GM12878 (cell line): ENCODE data around the gene DPY30. TPM values are rescaled to one million over a fixed set of nuclear protein-coding genes. Genes with fewer than 3 reads are reported as not detected.

Experiments used
- ATF7 ChIP-seq: fragments of 450-650 bp; IDR thresholded peaks from 2 replicates; pipeline ENCODE4 v1.6.1; 2016; ENCODE audit warnings: low read depth, mild to moderate bottlenecking
- CREM ChIP-seq: IDR thresholded peaks from 2 replicates; pipeline ENCODE4 v1.6.1; 2014; ENCODE audit warnings: antibody characterized with exemption, low read depth
- IKZF2 ChIP-seq, 2 experiments: fragments of 450-650 bp; IDR thresholded peaks; 2 replicates each; pipeline ENCODE4 v1.6.1; 2017; ENCODE audit warnings: mild to moderate bottlenecking in 2 of 2, moderate library complexity in 2 of 2
- NKRF ChIP-seq: fragments of 450-650 bp; conservative IDR thresholded peaks from 2 replicates; pipeline ENCODE4 v1.6.1; 2017; ENCODE audit warnings: mild to moderate bottlenecking, moderate library complexity
- RAD51 ChIP-seq: fragments of 450-650 bp; IDR thresholded peaks from 2 replicates; pipeline ENCODE4 v1.6.1; 2016; ENCODE audit warnings: moderate library complexity, mild to moderate bottlenecking, inconsistent platforms
- RCOR1 ChIP-seq: conservative IDR thresholded peaks from 2 replicates; pipeline ENCODE4 v1.6.1; 2012; ENCODE audit warnings: low read depth, low read length, improper control_type of control experiment
- RELB ChIP-seq: fragments of 450-650 bp; IDR thresholded peaks from 2 replicates; pipeline ENCODE4 v1.6.1; 2017; ENCODE audit warnings: low read depth, mild to moderate bottlenecking, moderate library complexity
- SP1 ChIP-seq: IDR thresholded peaks from one replicate; pipeline ENCODE4 v1.6.1; 2011; ENCODE audit warnings: low read depth, low read length
- ZBTB4 ChIP-seq: fragments of 450-650 bp; formaldehyde crosslinking; IDR thresholded peaks from 2 replicates; pipeline ENCODE4 v1.4.0; 2022; ENCODE audit warnings: mild to moderate bottlenecking, moderate library complexity
- polyA plus RNA-seq, 11 experiments: library from polyadenylated mRNA; depleted of rRNA in 4 of 11; unstranded in 6 of 11; stranded (reverse) in 5 of 11; fragments of >200 nt; fragmentation: Nextera tagmentation in 4 of 11; fragmentation: Illumina TruSeq in 1 of 11; extraction: Ambion mirVana in 4 of 11; extraction: Trizol in 1 of 11; gene quantifications; 1 replicate in 1 of 11; 2 replicates in 10 of 11; pipeline versions ENCODE4 v1.2.1 to v1.2.3, GENCODE V29; 2011 to 2016; ENCODE audit warnings: inconsistent platforms in 2 of 11, missing spikeins in 2 of 11, low read depth in 1 of 11
- total RNA-seq, 4 experiments: library from RNA; depleted of rRNA in 3 of 4; stranded (reverse); fragments of >200 nt in 3 of 4; fragmentation: Illumina TruSeq in 1 of 4; extraction: Trizol in 1 of 4; gene quantifications; 2 replicates each; pipeline versions ENCODE4 v1.2.1 to v1.2.3, GENCODE V29; 2013 to 2021
- TF ChIP-seq, protein P1 (sequence below): IDR thresholded peaks from 2 replicates; pipeline ENCODE4 v1.6.1; 2011; ENCODE audit warnings: borderline replicate concordance, low read depth, mild to moderate bottlenecking, moderate library complexity, mixed read lengths, low read length; ENCODE audit not compliant: insufficient read depth; ENCODE audit errors: extremely low read length
- TF ChIP-seq, protein P2 (sequence below): fragments of 450-650 bp; IDR thresholded peaks from 2 replicates; pipeline ENCODE4 v1.6.1; 2014; ENCODE audit warnings: mild to moderate bottlenecking
- TF ChIP-seq, protein P3 (sequence below): fragments of 450-650 bp; IDR thresholded peaks from 2 replicates; pipeline ENCODE4 v1.6.1; 2016; ENCODE audit warnings: mild to moderate bottlenecking
- TF ChIP-seq, protein P4 (sequence below): fragments of 450-650 bp; IDR thresholded peaks from 2 replicates; pipeline ENCODE4 v1.6.1; 2017; ENCODE audit warnings: mild to moderate bottlenecking, moderate library complexity

DPY30 gene
- total and polyA plus RNA-seq, 10 of the 15 experiments (the other 5 are each of a cell fraction or from before 2014, with no cell fraction given), result 45.8 to 307 (median 89.2) TPM

GRCh38 chr2:32010670-32011484 is 28.7 kb downstream of the DPY30 start, which contains the start of gene MEMO1 (continued):
- TF ChIP-seq, protein P1, sequence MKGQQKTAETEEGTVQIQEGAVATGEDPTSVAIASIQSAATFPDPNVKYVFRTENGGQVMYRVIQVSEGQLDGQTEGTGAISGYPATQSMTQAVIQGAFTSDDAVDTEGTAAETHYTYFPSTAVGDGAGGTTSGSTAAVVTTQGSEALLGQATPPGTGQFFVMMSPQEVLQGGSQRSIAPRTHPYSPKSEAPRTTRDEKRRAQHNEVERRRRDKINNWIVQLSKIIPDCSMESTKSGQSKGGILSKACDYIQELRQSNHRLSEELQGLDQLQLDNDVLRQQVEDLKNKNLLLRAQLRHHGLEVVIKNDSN, result no peak
- TF ChIP-seq ATF7 (peak; percentile 70), CREM (peak; percentile 78), NKRF (peak; percentile 60), IKZF2 (IDR thresholded peaks at IDR 0.05) (peak; percentile 84 to 85), RCOR1 (no peak), RAD51 (no peak), RELB (peak; percentile 100), SP1 (peak; percentile 97), ZBTB4 (CRISPR knock-in tag) (no peak)
- TF ChIP-seq, protein P2, sequence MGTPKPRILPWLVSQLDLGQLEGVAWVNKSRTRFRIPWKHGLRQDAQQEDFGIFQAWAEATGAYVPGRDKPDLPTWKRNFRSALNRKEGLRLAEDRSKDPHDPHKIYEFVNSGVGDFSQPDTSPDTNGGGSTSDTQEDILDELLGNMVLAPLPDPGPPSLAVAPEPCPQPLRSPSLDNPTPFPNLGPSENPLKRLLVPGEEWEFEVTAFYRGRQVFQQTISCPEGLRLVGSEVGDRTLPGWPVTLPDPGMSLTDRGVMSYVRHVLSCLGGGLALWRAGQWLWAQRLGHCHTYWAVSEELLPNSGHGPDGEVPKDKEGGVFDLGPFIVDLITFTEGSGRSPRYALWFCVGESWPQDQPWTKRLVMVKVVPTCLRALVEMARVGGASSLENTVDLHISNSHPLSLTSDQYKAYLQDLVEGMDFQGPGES, result no peak
- TF ChIP-seq, protein P3, sequence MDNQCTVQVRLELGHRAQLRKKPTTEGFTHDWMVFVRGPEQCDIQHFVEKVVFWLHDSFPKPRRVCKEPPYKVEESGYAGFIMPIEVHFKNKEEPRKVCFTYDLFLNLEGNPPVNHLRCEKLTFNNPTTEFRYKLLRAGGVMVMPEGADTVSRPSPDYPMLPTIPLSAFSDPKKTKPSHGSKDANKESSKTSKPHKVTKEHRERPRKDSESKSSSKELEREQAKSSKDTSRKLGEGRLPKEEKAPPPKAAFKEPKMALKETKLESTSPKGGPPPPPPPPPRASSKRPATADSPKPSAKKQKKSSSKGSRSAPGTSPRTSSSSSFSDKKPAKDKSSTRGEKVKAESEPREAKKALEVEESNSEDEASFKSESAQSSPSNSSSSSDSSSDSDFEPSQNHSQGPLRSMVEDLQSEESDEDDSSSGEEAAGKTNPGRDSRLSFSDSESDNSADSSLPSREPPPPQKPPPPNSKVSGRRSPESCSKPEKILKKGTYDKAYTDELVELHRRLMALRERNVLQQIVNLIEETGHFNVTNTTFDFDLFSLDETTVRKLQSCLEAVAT, result peak; percentile 83
- TF ChIP-seq, protein P4, sequence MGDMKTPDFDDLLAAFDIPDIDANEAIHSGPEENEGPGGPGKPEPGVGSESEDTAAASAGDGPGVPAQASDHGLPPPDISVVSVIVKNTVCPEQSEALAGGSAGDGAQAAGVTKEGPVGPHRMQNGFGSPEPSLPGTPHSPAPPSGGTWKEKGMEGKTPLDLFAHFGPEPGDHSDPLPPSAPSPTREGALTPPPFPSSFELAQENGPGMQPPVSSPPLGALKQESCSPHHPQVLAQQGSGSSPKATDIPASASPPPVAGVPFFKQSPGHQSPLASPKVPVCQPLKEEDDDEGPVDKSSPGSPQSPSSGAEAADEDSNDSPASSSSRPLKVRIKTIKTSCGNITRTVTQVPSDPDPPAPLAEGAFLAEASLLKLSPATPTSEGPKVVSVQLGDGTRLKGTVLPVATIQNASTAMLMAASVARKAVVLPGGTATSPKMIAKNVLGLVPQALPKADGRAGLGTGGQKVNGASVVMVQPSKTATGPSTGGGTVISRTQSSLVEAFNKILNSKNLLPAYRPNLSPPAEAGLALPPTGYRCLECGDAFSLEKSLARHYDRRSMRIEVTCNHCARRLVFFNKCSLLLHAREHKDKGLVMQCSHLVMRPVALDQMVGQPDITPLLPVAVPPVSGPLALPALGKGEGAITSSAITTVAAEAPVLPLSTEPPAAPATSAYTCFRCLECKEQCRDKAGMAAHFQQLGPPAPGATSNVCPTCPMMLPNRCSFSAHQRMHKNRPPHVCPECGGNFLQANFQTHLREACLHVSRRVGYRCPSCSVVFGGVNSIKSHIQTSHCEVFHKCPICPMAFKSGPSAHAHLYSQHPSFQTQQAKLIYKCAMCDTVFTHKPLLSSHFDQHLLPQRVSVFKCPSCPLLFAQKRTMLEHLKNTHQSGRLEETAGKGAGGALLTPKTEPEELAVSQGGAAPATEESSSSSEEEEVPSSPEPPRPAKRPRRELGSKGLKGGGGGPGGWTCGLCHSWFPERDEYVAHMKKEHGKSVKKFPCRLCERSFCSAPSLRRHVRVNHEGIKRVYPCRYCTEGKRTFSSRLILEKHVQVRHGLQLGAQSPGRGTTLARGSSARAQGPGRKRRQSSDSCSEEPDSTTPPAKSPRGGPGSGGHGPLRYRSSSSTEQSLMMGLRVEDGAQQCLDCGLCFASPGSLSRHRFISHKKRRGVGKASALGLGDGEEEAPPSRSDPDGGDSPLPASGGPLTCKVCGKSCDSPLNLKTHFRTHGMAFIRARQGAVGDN, result peak; percentile 55
